ENCODE measurements around the gene FLRT1. TPM values are rescaled to one million over a fixed set of nuclear protein-coding genes. Genes with fewer than 3 reads are reported as not detected.

The FLRT1 gene
- total and polyA plus RNA-seq, 7 experiments from 2014 or later = 0.05 to 0.12 TPM; not detected in 5

DNA sequence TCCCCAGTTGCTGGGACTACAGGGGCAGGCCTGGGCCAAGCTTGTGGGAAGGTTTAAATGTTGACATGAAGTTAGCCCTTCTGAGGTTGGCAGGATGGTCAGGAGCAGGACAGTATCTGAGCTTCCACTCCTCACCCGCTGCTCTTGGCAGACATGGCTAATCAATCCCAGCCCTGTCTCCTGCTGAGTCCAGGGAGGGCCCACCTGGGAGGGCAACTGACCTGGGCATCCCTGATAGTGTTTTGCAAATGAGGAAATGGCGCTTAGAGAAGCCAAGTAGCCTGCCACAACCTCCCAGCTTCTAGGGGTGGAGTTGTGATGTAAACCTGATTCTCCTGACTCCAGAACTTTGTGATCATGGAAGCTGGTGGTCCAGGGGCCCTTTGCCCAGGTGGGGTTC, 16.7 kb downstream of the FLRT1 start:
- CTCF ChIA-PET = no interaction called here

DNA sequence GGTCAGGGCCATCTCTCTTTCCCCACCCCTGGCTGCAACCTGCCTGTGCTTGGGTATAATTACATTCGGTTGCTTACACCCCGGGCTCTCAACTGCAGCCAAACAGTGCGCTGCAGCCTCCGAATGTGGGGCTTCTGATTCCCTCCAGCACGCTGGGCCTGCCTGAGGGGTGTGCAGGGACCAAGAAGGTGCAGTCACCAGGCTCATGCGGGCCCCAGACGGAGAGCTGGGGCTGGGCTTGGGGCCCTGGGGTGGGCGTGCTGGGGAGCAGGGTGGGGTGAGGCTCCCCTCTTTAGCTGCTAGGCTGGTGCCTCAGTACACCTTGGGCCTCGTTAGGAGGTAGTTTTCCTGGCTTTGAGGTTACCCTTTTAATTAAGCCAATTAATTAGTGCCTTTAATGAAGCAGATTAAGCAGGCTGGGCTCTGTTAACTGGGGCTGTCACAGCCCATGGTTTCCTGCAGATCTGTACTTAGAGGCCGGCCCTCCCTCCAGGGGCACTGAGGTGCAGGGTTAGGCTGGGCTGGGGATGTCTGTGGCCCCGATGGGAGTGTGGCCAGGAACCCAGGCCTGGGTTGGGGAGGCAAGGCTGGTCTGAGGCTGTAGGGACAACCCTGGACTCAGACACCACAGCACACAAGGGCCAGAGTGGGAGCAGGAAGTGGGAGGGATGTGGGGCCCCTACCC, 17.3 kb downstream of the FLRT1 start:
- CTCF ChIA-PET = no interaction called here
- H3K4me3 Mint-ChIP-seq = no peak overlapping the region
- Histone ChIP-seq H3K27ac (ENCODE audit: low read depth, low read length) (no peak overlapping the region), H3K4me1 (ENCODE audit: control insufficient read depth in 2 of 2, insufficient read depth in 2 of 2, low read length in 2 of 2) (no peaks in the 10 kb centered on the region), H3K36me3 (ENCODE audit: control insufficient read depth in 2 of 3, insufficient read depth in 3 of 3, low read length in 3 of 3) (no peaks in the 10 kb centered on the region), H3K9me3 (ENCODE audit: control insufficient read depth in 2 of 3, low read length in 3 of 3) (no peaks in the 10 kb centered on the region), H3K27me3 (ENCODE audit: control insufficient read depth in 2 of 2, insufficient read depth in 2 of 2, low read length in 2 of 2) (no peaks in the 10 kb centered on the region), H3K4me3 (ENCODE audit: low read length) (no peak overlapping the region)
- DNase-seq (no peak), ATAC-seq (no peak)
- H3K27me3 Mint-ChIP-seq = no peaks in the 10 kb centered on the region
- H3K27ac Mint-ChIP-seq = no peak overlapping the region
- H3K4me1 Mint-ChIP-seq = no peaks in the 10 kb centered on the region
- intact Hi-C loops (cut with micrococcal nuclease) = no loop called here
- H3K9me3 Mint-ChIP-seq = no peaks in the 10 kb centered on the region
- no peaks in the 10 kb centered on the region for H3K36me3 Mint-ChIP-seq
- POLR2A ChIA-PET = no interaction called here

More for the DNA sequence above, 16.7 kb downstream of the FLRT1 start:
- H3K4me3 ChIP-seq (ENCODE audit: low read length) = no peak overlapping the region
- ATAC-seq (no peak), DNase-seq (no peak)
- Mint-ChIP-seq H3K4me1 (no peaks in the 10 kb centered on the region), H3K27ac (no peak overlapping the region), H3K9me3 (no peaks in the 10 kb centered on the region), H3K4me3 (no peak overlapping the region), H3K36me3 (no peaks in the 10 kb centered on the region), H3K27me3 (no peaks in the 10 kb centered on the region)
- H3K27me3 ChIP-seq (ENCODE audit: control insufficient read depth in 2 of 2, insufficient read depth in 2 of 2, low read length in 2 of 2) = no peaks in the 10 kb centered on the region
- H3K4me1 ChIP-seq (ENCODE audit: control insufficient read depth in 2 of 2, insufficient read depth in 2 of 2, low read length in 2 of 2) = no peaks in the 10 kb centered on the region
- H3K27ac ChIP-seq (ENCODE audit: low read depth, low read length) = no peak overlapping the region
- intact Hi-C loops (cut with micrococcal nuclease) = no loop called here
- H3K36me3 ChIP-seq (ENCODE audit: control insufficient read depth in 2 of 3, insufficient read depth in 3 of 3, low read length in 3 of 3) = no peaks in the 10 kb centered on the region
- no peaks in the 10 kb centered on the region for H3K9me3 ChIP-seq (ENCODE audit: control insufficient read depth in 2 of 3, low read length in 3 of 3)
- POLR2A ChIA-PET = no interaction called here

DNA sequence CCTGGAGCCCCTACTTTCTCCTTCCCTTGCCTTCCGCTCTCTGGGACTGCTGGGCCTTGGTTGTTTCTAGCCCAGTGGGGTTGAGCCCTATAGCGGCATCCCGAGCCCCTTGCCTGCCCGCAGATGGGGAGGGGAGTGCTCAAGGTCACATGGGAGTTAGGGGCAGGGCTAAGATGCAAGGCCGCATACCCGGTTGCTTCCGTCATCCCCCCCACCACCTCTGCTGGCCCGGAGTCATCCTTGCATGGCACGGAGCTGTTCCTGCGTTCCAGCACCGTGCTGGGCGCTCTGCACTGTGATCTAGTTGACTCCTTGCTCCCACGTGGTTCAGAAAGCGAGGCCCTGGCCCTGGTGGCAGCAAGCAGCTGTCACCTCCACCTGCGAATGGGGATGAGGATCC, 18.0 kb downstream of the FLRT1 start:
- intact Hi-C loops (cut with micrococcal nuclease) = no loop called here
- H3K4me1 Mint-ChIP-seq = no peaks in the 10 kb centered on the region
- ChIA-PET CTCF (no interaction called here), POLR2A (no interaction called here)
- DNase-seq = no peak
- H3K9me3 ChIP-seq (ENCODE audit: control insufficient read depth in 2 of 3, low read length in 3 of 3) = no peaks in the 10 kb centered on the region
- no peak overlapping the region for H3K4me3 ChIP-seq (ENCODE audit: low read length)
- no peaks in the 10 kb centered on the region for H3K9me3 Mint-ChIP-seq
- H3K27ac Mint-ChIP-seq = no peak overlapping the region
- no peaks in the 10 kb centered on the region for H3K27me3 ChIP-seq (ENCODE audit: control insufficient read depth in 2 of 2, insufficient read depth in 2 of 2, low read length in 2 of 2)
- no peaks in the 10 kb centered on the region for H3K36me3 ChIP-seq (ENCODE audit: control insufficient read depth in 2 of 3, insufficient read depth in 3 of 3, low read length in 3 of 3)
- H3K27me3 Mint-ChIP-seq = no peaks in the 10 kb centered on the region
- H3K4me3 Mint-ChIP-seq = no peak overlapping the region
- no peak overlapping the region for H3K27ac ChIP-seq (ENCODE audit: low read depth, low read length)
- H3K36me3 Mint-ChIP-seq = no peaks in the 10 kb centered on the region
- ATAC-seq = no peak
- no peaks in the 10 kb centered on the region for H3K4me1 ChIP-seq (ENCODE audit: control insufficient read depth in 2 of 2, insufficient read depth in 2 of 2, low read length in 2 of 2)

DNA sequence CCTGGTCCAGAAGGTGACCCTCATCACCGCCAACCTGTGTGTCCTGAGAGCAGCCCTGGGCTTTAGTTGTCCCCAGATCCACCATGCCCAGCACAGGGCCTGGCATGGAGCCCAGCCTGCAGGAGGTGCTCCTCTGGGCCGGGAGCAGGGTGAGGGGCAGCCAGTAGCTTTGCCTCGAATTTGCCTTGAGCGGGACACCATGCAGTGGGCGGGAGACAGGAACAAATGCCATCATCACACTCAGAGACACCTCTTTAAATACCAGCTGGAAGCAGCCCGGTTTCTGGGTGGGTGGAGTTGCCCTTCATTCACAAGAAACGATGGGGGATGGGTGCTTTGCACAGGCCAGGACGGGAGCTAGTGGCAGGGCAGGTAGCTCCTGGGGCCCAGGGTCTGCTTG, 19.3 kb downstream of the FLRT1 start:
- no peaks in the 10 kb centered on the region for H3K27me3 ChIP-seq (ENCODE audit: control insufficient read depth in 2 of 2, insufficient read depth in 2 of 2, low read length in 2 of 2)
- Mint-ChIP-seq H3K27ac (no peak overlapping the region), H3K4me1 (no peaks in the 10 kb centered on the region), H3K9me3 (no peaks in the 10 kb centered on the region), H3K4me3 (no peak overlapping the region), H3K27me3 (no peaks in the 10 kb centered on the region), H3K36me3 (no peaks in the 10 kb centered on the region)
- no peaks in the 10 kb centered on the region for H3K9me3 ChIP-seq (ENCODE audit: control insufficient read depth in 2 of 3, low read length in 3 of 3)
- CTCF ChIA-PET = no interaction called here
- H3K36me3 ChIP-seq (ENCODE audit: control insufficient read depth in 2 of 3, insufficient read depth in 3 of 3, low read length in 3 of 3) = no peaks in the 10 kb centered on the region
- H3K27ac ChIP-seq (ENCODE audit: low read depth, low read length) = no peak overlapping the region
- ATAC-seq (no peak), DNase-seq (no peak)
- H3K4me3 ChIP-seq (ENCODE audit: low read length) = no peak overlapping the region
- POLR2A ChIA-PET = no interaction called here
- intact Hi-C loops (cut with micrococcal nuclease) = no loop called here
- no peaks in the 10 kb centered on the region for H3K4me1 ChIP-seq (ENCODE audit: control insufficient read depth in 2 of 2, insufficient read depth in 2 of 2, low read length in 2 of 2)

DNA sequence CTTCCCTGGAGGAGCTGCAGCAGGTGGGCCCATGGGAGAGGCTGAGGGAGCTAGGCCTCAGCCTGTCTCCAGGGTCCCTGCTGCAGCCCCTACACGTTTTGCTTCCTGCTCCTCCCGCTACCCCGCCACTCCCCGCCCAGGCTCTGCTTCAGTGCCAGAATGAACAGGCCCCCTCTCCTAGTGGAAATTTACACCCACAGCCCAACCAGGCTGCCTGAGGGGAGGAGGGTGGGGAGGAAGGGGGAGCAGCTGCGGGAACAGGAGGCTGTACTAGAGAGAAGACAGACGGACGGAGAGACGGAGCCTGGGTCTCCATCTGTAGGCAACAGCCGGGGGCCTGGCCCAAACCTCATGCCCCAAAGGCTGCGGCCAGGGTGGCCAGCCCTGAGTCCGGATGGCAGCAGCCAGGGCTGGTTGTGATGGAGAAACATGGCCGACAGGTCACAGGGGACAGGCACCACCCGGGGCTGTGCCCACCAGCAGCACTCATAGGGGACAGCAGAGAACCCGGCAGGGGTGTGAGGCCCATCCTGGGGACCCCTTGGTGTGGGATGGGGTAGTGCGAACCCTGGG, 20.6 kb downstream of the FLRT1 start:
- no peak overlapping the region for H3K4me3 Mint-ChIP-seq

DNA sequence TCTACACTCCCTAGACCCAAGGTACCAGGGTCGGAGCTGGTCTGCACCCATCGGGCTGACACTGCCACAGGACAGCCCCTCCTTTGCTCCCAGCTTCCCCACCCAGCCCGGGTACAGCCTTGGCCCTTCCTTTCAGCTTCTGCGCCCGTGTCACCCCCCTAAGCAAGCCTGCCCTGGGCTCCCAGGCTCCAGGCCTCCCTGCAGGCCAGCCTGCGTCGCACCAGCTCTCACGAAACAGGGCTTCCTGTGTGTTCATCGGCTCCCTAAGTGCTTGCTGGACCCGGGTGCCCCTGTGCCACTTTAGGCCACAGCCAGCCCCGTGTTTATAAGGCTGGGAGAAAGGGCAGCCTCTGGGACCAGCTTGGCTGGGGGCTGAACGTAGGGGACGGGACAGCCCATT, 21.1 kb downstream of the FLRT1 start:
- intact Hi-C loops (cut with micrococcal nuclease) = no loop called here
- ChIA-PET CTCF (no interaction called here), POLR2A (interaction anchor here (0.5 kb wide), 1 partner anchor 159 kb away, joined by 5 read pairs; no protein-coding TSS in a partner anchor)
- no peak for DNase-seq
- no peaks in the 10 kb centered on the region for H3K36me3 Mint-ChIP-seq
- no peak overlapping the region for H3K27ac Mint-ChIP-seq
- H3K27me3 Mint-ChIP-seq = peaks cover 0 to 13% (median 8%) of the 10 kb centered on the region in 5 donors
- no peak for ATAC-seq
- H3K9me3 Mint-ChIP-seq = no peaks in the 10 kb centered on the region
- H3K27ac ChIP-seq (ENCODE audit: low read depth, low read length) = no peak overlapping the region
- no peaks in the 10 kb centered on the region for H3K36me3 ChIP-seq (ENCODE audit: control insufficient read depth in 2 of 3, insufficient read depth in 3 of 3, low read length in 3 of 3)
- no peak overlapping the region for H3K4me3 Mint-ChIP-seq
- H3K4me3 ChIP-seq (ENCODE audit: low read length) = no peak overlapping the region
- H3K9me3 ChIP-seq (ENCODE audit: control insufficient read depth in 2 of 3, low read length in 3 of 3) = no peaks in the 10 kb centered on the region
- H3K4me1 ChIP-seq (ENCODE audit: control insufficient read depth in 2 of 2, insufficient read depth in 2 of 2, low read length in 2 of 2) = peaks cover 0 to 4% of the 10 kb centered on the region in 2 donors
- peaks cover 0 to 12% (median 8%) of the 10 kb centered on the region in 7 donors for H3K4me1 Mint-ChIP-seq
- no peaks in the 10 kb centered on the region for H3K27me3 ChIP-seq (ENCODE audit: control insufficient read depth in 2 of 2, insufficient read depth in 2 of 2, low read length in 2 of 2)

More for the DNA sequence above, 20.6 kb downstream of the FLRT1 start:
- H3K4me1 Mint-ChIP-seq = peaks cover 0 to 10% (median 6%) of the 10 kb centered on the region in 7 donors
- H3K4me3 ChIP-seq (ENCODE audit: low read length) = no peak overlapping the region
- intact Hi-C loops (cut with micrococcal nuclease) = no loop called here
- POLR2A ChIA-PET = no interaction called here
- no peak overlapping the region for H3K27ac Mint-ChIP-seq
- DNase-seq (no peak), ATAC-seq (no peak)
- no peaks in the 10 kb centered on the region for H3K9me3 ChIP-seq (ENCODE audit: control insufficient read depth in 2 of 3, low read length in 3 of 3)
- no peaks in the 10 kb centered on the region for H3K36me3 Mint-ChIP-seq
- H3K9me3 Mint-ChIP-seq = no peaks in the 10 kb centered on the region
- H3K27ac ChIP-seq (ENCODE audit: low read depth, low read length) = no peak overlapping the region
- H3K27me3 ChIP-seq (ENCODE audit: control insufficient read depth in 2 of 2, insufficient read depth in 2 of 2, low read length in 2 of 2) = no peaks in the 10 kb centered on the region
- CTCF ChIA-PET = no interaction called here
- H3K4me1 ChIP-seq (ENCODE audit: control insufficient read depth in 2 of 2, insufficient read depth in 2 of 2, low read length in 2 of 2) = peaks cover 0 to 4% of the 10 kb centered on the region in 2 donors
- H3K36me3 ChIP-seq (ENCODE audit: control insufficient read depth in 2 of 3, insufficient read depth in 3 of 3, low read length in 3 of 3) = no peaks in the 10 kb centered on the region
- H3K27me3 Mint-ChIP-seq = peaks cover 0 to 7% (median 3%) of the 10 kb centered on the region in 5 donors

DNA sequence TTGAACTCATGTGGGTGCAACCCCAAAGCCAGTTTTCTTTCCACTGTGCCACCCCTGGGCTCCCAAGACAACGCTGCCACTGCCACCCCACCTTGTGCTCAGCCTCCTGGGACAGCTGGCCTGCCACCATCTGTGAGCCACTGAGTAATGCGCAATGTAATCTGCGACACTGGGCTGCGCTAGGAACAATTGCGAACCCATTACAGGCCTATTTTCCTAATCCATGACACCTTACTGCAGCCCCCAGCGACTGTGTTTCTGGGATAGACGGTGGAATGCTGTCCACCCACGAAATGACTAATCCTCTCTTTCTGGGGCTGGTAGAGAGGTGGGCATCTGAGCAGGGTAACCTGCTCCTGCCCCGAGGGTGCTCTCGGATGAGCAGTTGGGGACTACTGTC, 22.2 kb downstream of the FLRT1 start:
- ATAC-seq (no peak), DNase-seq (no peak)
- Histone ChIP-seq H3K27me3 (ENCODE audit: control insufficient read depth in 2 of 2, insufficient read depth in 2 of 2, low read length in 2 of 2) (no peaks in the 10 kb centered on the region), H3K36me3 (ENCODE audit: control insufficient read depth in 2 of 3, insufficient read depth in 3 of 3, low read length in 3 of 3) (no peaks in the 10 kb centered on the region), H3K4me3 (ENCODE audit: low read length) (no peak overlapping the region), H3K4me1 (ENCODE audit: control insufficient read depth in 2 of 2, insufficient read depth in 2 of 2, low read length in 2 of 2) (peaks cover 0 to 4% of the 10 kb centered on the region in 2 donors), H3K27ac (ENCODE audit: low read depth, low read length) (no peak overlapping the region), H3K9me3 (ENCODE audit: control insufficient read depth in 2 of 3, low read length in 3 of 3) (no peaks in the 10 kb centered on the region)
- Mint-ChIP-seq H3K36me3 (peaks cover 0 to 2% (median 0%) of the 10 kb centered on the region in 5 donors), H3K4me1 (peaks cover 0 to 12% (median 8%) of the 10 kb centered on the region in 7 donors), H3K27me3 (peaks cover 2 to 19% (median 16%) of the 10 kb centered on the region in 5 donors), H3K4me3 (no peak overlapping the region), H3K9me3 (no peaks in the 10 kb centered on the region), H3K27ac (no peak overlapping the region)
- ChIA-PET CTCF (no interaction called here), POLR2A (no interaction called here)
- intact Hi-C loops (cut with micrococcal nuclease) = no loop called here

All from naive thymus-derived CD4-positive, alpha-beta T cell (primary cell).